CD4-positive, alpha-beta T cell treated with Interleukin-2 at 100 ng/mL for 4 hours (primary cell): Measurements from ENCODE around the gene RNASE7.

Experiments used
- DNase-seq: peaks from one replicate; pipeline ENCODE4 v3.0.0-alpha.2; 2020; ENCODE audit warnings: low spot score

The RNASE7 gene

DNA sequence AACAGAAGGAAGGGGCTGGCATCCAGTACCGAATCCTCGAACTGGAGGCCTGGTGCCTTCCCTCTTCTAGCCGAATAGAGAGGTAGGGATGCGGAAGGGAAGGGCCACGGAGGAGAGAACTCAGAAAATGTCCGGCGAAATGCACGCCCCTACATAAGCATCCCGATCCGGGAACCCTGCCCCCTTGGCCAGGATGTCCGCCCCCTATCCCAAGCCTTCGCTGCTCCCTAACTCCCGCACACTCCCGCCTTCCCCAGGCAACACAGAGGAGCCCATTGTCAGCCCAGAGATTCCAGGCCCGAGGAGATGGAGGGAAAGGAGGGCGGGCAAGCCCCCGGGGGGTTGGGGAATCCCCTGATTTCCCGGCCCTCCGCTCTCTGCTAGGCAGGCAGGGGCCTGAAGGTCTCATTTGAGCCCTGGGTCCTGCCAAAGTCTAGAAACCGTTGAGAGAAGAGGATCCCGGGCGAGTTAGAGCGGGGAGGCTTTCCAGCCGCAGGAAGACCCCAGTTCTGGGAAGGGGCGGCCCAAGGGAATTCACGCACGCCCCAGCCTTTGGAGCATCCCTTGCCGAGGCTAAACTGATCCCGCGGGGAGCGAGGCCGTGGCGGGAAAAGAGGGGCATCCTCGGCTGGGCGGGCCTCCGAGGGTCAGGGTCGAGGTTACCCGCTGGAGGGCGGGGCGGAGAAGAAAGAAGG is 27.4 kb downstream of the RNASE7 start:
- DNase-seq, result no peak

DNA sequence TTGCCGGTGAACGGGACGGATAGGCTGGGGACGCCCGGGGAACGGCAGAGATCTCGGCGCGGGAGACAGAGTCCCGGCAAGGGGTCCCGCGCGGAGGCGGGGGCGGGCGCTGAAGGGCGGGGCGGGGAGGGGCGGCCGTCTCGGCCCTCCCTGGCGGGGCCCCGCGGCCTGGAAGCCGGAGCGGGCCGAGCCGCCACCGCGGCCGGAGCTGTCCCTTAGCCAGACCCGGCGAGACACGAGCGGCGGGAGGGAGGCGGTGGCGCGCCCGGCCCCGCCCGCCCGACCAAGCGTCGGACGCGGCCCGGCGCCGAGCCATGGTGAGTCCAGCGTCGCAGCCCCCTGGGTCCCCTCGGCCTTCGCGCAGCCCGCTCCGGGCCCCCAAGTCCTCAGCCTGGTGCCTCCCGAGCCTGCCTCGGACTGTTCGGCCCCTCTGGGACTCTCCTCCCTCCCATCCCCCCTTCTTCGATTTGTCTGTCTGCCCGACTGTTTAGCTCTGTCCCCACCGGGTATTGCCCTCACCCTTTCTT is 28.0 kb downstream of the RNASE7 start, which contains the start of gene ARHGEF40:
Gene ARHGEF40 (plus strand): TSS at position 222 of the 527 bp plus-strand sequence. CDS start 93 bp downstream, at position 315.
- peak; percentile 26 for DNase-seq

DNA sequence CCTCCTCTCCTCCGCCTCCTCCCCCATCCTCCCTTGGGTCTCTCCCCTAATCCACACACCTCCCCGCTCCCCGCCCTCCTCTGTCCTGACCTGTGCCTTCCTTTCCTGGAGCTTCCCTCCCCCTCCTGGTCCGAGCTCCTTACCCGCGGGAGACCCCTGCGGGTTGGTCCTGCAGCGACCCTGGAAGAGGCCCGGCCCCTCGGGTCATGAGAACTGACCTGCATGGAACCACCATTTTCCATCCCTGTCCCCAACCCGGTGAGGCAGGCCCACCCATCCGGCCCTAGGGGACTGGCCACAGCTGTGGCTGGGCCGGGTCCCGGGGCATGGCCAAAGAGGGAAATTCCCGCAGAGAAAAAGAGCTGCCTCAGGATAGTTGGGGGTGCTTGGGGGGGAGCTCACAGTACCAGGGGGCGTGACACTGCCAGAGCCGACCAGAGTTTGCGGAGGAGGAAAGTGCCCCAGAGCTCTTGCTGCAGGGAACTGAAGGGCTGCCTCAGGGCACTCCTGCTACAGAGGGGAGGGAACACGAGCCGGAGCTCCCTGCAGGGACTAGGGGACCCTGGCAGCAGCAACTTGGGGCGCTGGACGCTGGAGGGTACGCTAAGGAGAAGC is 28.6 kb downstream of the RNASE7 start:
- peak; percentile 26 for DNase-seq

DNA sequence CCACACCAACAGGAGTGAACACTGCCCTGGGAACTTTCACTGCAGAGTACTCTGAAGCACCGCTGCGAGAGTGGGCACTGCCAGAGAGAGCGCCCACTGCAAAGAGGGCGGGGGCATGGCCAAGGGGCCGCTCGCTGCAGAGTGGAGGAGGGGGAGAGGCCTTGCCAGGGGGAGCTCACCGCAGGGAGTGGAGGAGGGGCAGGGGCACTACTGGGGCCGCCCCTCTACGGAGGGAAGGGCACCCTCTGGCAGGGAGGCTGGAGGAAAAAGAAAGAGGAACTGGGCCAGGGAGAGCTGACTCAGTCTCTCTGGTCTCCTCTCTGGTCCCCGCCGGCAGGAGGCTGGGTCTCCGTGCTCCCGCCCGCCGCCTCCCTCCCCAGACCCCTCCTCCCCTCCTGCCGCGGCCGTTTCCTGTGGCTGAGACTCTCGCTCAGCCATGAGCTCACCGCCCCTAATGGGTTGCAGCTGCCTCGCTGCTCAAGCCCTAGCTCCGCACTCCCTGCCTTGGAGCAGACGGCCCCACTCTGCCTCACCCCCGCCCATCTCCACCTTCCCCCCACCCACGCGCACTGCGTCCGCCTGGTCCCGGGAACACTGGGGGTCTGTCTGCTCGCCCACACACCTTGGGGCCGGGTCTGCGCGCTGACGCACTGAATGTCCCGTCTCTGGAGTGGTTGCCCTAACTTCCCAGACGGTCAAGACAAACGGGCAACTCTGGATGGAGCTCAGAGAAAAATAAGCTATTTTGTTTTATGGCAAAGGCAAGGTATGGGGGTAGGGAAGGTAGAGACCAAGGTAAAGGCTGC is 29.3 kb downstream of the RNASE7 start:
- peak; percentile 54 for DNase-seq

DNA sequence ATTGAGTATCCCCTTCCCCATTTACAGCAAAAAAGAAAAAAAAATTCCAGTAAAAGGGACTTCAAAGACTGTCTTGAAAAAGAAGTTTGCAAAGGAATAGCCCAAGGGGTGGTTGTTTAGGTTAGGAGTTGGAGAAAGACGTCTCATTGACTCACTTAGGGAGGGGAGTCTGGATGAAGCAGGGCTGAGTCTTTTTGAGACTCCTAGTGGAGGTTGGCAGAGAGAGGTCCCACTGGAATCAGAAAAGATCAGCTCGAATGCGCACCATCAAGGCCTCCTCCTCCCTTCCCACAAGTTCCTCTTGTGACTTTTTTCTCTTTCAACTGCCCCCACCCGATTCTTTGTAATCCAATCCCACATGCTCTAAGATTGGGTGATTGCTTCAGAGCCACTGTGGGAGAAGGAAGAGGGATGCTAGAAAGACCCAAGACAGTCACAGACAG is 29.9 kb downstream of the RNASE7 start:
- DNase-seq, result no peak

DNA sequence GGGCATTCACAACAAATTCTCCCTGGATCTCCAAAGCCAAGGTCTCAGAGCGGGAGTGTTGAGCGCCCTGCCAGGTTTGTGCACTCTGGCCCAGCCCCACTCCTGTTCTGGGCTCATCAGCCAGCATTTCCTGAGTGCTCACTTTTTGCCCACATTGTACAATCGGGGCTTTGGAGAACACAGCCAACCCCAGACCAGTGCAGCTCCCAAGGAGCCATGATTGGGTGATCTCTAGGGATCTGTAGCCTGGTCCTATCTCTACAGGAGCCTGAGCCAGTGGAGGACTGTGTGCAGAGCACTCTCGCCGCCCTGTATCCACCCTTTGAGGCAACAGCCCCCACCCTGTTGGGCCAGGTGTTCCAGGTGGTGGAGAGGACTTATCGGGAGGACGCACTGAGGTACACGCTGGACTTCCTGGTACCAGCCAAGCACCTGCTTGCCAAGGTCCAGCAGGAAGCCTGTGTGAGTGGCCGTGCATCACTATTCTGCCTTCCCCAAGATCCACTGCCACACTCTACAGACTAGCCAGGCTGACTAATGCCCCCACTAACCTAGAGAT is 30.7 kb downstream of the RNASE7 start:
- no peak for DNase-seq

DNA sequence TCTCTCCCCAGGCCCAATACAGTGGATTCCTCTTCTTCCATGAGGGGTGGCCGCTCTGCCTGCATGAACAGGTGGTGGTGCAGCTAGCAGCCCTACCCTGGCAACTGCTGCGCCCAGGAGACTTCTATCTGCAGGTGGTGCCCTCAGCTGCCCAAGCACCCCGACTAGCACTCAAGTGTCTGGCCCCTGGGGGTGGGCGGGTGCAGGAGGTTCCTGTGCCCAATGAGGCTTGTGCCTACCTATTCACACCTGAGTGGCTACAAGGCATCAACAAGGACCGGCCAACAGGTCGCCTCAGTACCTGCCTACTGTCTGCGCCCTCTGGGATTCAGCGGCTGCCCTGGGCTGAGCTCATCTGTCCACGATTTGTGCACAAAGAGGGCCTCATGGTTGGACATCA is 31.8 kb downstream of the RNASE7 start:
- no peak for DNase-seq

DNA sequence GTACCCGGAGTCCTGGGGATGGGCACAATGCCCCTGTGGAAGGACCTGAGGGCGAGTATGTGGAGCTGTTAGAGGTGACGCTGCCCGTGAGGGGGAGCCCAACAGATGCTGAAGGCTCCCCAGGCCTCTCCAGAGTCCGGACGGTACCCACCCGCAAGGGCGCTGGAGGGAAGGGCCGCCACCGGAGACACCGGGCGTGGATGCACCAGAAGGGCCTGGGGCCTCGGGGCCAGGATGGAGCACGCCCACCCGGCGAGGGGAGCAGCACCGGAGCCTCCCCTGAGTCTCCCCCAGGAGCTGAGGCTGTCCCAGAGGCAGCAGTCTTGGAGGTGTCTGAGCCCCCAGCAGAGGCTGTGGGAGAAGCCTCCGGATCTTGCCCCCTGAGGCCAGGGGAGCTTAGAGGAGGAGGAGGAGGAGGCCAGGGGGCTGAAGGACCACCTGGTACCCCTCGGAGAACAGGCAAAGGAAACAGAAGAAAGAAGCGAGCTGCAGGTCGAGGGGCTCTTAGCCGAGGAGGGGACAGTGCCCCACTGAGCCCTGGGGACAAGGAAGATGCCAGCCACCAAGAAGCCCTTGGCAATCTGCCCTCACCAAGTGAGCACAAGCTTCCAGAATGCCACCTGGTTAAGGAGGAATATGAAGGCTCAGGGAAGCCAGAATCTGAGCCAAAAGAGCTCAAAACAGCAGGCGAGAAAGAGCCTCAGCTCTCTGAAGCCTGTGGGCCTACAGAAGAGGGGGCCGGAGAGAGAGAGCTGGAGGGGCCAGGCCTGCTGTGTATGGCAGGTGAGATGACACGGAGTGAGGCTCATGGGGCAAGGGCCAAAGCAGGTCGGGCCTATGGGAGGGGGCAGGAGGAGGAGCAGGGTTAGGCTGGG is 32.5 kb downstream of the RNASE7 start:
- DNase-seq, result no peak

DNA sequence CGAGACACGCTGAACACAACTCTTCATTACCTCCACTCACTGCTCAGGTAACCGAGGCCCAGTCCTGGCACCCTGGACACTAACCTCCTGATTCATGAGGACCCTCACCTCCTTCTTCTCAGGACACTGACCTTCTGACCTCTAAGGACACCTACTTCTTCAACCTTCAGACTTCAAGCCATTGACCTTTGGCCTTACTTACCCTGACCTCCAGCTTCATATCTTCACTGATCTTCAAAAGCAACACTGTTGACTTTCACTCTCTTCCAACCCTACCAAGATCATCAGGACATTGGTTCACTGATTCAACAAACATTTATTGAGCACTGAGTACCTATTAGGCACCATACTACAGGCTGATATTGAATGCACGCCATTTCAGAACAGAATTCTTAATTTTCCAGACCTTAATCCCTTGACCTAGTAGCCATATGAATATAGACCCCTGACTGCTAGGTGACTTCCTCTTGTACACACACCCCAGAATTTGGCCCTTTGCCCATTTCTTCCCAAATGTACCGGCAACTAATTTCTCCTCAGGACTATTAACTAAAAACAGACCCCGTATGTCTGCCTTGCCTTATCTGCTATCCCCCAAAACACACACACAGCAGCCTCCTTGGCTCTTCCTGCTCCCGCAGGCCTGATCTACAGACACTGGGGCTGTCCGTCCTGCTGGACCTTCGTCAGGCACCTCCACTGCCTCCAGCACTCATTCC is 33.7 kb downstream of the RNASE7 start:
- no peak for DNase-seq

DNA sequence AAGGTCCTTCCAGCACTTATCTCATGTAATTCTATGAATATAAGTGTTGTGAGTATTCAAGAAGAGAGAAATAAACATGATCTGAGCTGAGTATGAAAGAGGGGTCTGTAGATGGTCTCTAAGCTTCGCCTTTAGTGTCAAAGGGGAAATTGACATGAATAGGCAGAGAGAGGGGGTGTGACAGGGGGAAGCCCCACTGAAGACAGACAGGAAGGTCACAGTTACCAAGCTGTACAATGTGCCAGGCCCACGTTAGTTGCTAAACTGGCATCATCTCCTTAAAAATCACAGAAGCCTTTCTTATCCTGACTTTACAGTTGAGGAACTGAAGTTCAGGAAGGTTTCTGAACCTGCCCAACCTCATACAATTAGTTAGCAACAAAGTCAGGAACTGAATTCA is 35.5 kb downstream of the RNASE7 start:
- no peak for DNase-seq

DNA sequence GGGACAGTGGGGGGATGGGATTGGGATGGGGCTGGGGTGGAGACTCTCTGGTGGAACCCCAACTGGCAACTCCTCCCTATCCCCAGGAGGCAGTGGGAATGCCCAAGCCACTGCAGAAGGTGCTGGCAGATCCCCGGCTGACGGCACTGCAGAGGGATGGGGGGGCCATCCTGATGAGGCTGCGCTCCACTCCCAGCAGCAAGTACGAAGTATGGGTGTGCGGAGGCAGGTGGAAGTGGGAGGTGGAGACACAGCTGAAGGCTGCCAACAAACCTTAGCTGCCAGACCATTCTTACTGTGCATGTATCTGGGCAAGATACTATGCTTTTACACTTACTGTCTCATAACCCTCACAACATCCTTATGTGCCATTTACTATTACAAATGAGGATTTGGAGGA is 36.1 kb downstream of the RNASE7 start:
- DNase-seq, result no peak

DNA sequence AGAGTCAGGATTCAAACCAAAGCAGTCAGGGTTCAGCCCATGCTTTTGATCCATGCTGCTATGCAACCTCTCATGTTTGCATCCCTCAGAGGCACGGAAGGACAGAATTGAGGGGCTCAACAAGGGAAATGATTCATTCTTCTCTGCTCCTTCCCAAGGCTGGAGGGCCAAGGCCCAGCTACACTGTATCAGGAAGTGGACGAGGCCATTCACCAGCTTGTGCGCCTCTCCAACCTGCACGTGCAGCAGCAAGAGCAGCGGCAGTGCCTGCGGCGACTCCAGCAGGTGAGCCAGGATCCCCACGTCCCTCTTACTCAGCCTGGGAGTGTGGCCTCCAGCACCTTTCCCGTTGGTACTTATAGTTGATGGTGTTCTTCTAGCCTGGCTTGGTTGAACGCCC is 36.6 kb downstream of the RNASE7 start:
- no peak for DNase-seq

DNA sequence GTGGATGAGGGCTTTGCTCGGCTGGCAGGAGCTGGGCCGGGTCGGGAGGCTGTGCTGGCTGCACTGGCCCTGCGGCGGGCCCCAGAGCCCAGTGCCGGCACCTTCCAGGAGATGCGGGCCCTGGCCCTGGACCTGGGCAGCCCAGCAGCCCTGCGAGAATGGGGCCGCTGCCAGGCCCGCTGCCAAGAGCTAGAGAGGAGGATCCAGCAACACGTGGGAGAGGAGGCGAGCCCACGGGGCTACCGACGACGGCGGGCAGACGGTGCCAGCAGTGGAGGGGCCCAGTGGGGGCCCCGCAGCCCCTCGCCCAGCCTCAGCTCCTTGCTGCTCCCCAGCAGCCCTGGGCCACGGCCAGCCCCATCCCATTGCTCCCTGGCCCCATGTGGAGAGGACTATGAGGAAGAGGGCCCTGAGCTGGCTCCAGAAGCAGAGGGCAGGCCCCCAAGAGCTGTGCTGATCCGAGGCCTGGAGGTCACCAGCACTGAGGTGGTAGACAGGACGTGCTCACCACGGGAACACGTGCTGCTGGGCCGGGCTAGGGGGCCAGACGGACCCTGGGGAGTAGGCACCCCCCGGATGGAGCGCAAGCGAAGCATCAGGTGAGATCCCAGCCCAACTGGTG is 39.5 kb downstream of the RNASE7 start:
- DNase-seq, result no peak

DNA sequence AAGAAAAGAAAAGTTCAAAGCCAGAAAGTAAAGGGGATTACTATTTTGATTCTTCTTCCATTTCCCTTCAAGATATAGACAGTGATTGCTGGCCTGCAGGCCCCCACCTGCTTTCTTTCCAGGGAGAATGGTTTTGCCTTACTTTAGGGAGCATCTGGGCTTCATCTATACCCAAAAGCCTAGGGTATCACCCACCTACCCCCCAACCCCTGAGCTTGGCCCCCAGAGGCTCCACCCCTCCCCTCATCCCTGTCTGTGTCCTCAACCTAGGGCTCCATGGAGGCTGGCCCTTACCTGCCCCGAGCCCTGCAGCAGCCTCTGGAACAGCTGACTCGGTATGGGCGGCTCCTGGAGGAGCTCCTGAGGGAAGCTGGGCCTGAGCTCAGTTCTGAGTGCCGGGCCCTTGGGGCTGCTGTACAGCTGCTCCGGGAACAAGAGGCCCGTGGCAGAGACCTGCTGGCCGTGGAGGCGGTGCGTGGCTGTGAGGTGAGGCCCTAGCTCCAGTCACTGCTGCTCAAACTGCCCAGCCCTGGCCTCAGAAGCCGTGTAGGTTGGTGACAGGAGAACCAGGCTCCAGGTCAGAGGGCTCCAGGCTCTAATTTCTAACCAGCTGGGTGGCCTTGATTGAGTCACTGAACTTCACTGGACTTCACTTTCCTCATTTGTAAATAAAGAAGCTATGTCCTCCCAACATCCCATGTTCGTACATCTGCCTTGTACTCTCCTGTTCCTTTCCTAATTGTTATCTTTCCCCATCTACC is 41.6 kb downstream of the RNASE7 start:
- no peak for DNase-seq

DNA sequence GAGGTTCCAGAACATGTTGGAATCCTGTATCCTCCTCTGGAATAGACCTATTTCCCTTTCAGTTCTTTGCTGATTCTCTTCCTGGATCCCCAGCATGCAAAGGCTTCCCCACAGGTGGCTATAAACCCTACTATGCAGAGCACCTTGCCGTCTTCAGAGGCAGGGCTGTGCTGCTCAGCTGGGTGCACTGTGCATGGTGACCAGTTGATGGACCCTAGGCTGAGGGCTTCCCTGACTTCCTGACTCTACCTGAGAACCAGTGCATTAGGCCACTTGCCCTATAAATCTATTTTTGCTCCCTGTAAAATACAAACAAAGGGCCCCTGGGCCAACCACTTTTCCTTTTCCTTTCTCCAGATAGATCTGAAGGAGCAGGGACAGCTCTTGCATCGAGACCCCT is 42.2 kb downstream of the RNASE7 start:
- DNase-seq, result no peak

DNA sequence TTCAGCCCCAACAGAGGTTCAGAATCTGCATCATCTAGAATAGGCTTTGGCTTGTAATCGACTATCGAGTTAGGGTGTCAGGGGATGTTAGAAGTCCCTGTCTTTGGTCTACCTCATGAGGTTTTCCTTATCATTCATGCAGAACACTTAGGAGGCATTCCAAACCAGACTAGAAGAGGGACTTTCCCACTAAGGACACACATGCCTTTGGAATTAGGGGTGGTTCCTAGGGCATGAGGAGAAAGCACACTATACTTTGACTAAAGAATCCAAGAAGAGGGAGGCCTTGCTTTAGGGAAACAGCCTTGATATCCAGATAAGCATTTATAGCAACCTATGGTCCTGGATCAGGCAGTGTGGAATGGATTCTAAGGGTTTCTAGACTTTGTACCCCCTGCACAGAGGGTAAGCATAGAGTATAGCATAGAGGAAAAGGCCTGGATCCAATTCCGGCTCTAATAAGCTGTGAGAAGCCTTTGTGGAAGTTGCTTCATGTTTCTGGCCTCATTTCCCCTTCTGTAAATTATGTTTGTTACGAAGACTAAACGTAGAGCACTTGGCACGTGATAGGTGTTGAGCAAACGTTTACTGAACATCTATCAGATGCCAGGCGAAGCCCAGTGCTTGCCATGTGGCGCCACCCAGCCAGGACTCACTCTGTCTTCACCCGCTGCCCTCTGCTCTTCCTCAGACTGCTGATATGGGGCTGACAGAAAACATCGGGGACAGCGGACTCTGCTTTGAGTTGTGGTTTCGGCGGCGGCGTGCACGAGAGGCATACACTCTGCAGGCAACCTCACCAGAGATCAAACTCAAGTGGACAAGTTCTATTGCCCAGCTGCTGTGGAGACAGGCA is 43.1 kb downstream of the RNASE7 start:
- no peak for DNase-seq

DNA sequence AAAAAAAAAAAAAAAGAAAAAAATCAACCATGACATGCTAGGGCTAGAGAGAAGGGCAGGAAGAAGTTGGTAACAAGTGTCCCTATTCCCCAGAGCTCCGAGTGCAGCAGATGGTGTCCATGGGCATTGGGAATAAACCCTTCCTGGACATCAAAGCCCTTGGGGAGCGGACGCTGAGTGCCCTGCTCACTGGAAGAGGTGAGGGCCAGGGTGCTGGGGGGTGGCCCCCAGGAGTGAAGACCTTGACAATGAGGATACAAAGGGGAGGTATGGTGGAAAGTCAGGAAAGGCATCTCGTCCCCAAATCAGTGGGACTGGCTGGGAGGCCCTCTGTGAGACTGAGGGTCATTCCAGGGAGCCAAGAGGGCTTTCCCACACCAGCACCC is 44.7 kb downstream of the RNASE7 start:
- DNase-seq, result no peak

DNA sequence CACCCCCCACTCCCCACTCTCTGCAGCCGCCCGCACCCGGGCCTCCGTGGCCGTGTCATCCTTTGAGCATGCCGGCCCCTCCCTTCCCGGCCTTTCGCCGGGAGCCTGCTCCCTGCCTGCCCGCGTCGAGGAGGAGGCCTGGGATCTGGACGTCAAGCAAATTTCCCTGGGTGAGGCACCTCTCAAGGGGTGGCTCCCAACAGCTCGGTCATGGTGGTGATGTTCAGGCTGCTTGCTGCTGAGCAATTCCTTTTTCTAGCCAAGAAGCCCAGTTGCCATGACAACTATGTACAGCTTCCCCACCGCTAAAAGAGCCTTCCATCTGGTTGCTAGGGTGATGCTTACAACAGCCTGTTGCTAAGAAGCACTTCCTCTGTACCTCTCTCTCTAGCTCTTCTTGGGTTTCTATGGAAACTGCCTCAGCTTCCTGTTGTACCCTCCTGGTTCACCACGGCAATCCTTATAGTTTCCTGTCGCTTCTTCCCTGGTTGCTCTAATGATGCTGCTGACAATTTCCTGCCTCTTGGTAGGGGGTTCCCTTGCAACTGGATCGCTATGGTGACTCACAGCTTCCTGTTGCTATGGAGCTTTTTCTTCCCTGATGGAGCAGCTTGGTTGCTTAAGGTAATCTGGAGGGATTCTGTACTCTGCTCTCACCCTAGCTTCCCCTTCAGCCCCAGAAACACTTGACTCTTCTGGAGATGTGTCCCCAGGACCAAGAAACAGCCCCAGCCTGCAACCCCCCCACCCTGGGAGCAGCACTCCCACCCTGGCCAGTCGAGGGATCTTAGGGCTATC is 45.3 kb downstream of the RNASE7 start:
- peak; percentile 97 for DNase-seq
